ENCODE data around the gene KRTAP2-2.

- TF ChIP-seq CTCF (IDR thresholded peaks at IDR 0.05) = no peak
- no peak for TF ChIP-seq POLR2A (IDR thresholded peaks at IDR 0.05)
Measured at GRCh38 chr17:41010441-41010840, 44.6 kb downstream of the KRTAP2-2 start.

Measured in testis (tissue), 2 donors.